ENCODE measurements around the gene NUDCD3.

DNA sequence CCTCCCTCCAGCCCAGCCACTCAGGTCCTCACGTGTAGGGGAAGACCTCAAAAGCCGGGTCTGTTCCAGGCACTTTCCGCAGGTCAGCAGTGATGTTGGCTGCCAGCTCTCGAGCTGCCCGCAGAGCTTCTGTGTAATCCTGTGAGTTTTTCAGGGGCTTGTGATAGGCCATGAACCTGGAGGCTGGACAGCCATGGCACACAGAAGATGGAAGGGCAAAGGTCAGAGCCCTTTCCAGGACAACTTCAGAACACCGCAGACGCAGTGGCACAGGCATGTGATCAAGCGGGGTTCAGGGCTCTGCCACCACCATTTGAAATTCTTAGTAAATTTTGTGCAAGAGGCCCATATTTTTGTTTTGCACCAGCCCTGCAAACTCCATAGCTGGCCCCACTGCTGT lies 26.7 kb upstream of the NUDCD3 start:
- TF ChIP-seq, protein P1, sequence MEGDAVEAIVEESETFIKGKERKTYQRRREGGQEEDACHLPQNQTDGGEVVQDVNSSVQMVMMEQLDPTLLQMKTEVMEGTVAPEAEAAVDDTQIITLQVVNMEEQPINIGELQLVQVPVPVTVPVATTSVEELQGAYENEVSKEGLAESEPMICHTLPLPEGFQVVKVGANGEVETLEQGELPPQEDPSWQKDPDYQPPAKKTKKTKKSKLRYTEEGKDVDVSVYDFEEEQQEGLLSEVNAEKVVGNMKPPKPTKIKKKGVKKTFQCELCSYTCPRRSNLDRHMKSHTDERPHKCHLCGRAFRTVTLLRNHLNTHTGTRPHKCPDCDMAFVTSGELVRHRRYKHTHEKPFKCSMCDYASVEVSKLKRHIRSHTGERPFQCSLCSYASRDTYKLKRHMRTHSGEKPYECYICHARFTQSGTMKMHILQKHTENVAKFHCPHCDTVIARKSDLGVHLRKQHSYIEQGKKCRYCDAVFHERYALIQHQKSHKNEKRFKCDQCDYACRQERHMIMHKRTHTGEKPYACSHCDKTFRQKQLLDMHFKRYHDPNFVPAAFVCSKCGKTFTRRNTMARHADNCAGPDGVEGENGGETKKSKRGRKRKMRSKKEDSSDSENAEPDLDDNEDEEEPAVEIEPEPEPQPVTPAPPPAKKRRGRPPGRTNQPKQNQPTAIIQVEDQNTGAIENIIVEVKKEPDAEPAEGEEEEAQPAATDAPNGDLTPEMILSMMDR (IDR thresholded peaks at IDR 0.05) = no peak
- TF ChIP-seq POLR2A (IDR thresholded peaks at IDR 0.05) = no peak
